BLaER1 treated with 17β-estradiol and CSF1 and Interleukin-3, amounts not matched to agents 10 nM and 100 nM (cell line): ENCODE results near the gene PRDM5.
"Not testable (repeated sequence)": the region's sequence is repeated elsewhere in the genome, so short reads cannot be mapped to it uniquely, and the experiment has no call there.

Experiments
- H3K27ac ChIP-seq, 11 experiments: shearing (Covaris generic); formaldehyde crosslinking; 2 replicates each; pipeline ENCODE4 v1.8.1; 2022
- H3K27me3 ChIP-seq, 11 experiments: shearing (Covaris generic); formaldehyde crosslinking; 2 replicates each; pipeline ENCODE4 v1.8.1; 2022
- H3K36me3 ChIP-seq, 11 experiments: shearing (Covaris generic); formaldehyde crosslinking; 2 replicates each; pipeline ENCODE4 v1.8.1; 2022
- H3K4me1 ChIP-seq, 10 experiments: shearing (Covaris generic); formaldehyde crosslinking; 2 replicates each; pipeline ENCODE4 v1.8.1; 2022
- H3K4me2 ChIP-seq, 11 experiments: shearing (Covaris generic); formaldehyde crosslinking; 2 replicates each; pipeline ENCODE4 v1.8.1; 2022
- H3K4me3 ChIP-seq, 10 experiments: shearing (Covaris generic); formaldehyde crosslinking; 2 replicates each; pipeline ENCODE4 v1.8.1; 2022
- H3K9ac ChIP-seq, 11 experiments: shearing (Covaris generic); formaldehyde crosslinking; 2 replicates each; pipeline ENCODE4 v1.8.1; 2022
- H3K9me3 ChIP-seq, 11 experiments: shearing (Covaris generic); formaldehyde crosslinking; replicated peaks in 1 of 11; 2 replicates each; pipeline ENCODE4 v1.8.1; 2022
- H4K20me1 ChIP-seq, 11 experiments: shearing (Covaris generic); formaldehyde crosslinking; 2 replicates each; pipeline ENCODE4 v1.8.1; 2022
- Cebpa-rat ChIP-seq, 11 experiments: shearing (Covaris generic); IDR thresholded peaks; 2 replicates each; pipeline ENCODE4 v1.8.1; 2022

PRDM5 gene

GRCh38 chr4:120760047-120760446 is 162.5 kb downstream of the PRDM5 start:
- Histone ChIP-seq H3K36me3 (no peaks in the 10 kb centered on the region), H3K4me3 (no peak overlapping the region), H3K9me3 (no peaks in the 10 kb centered on the region), H3K27ac (no peak overlapping the region), H3K4me2 (no peak overlapping the region), H3K9ac (no peak overlapping the region), H3K4me1 (no peaks in the 10 kb centered on the region), H4K20me1 (no peaks in the 10 kb centered on the region), H3K27me3 (no peaks in the 10 kb centered on the region)
- no peak for TF ChIP-seq Cebpa-rat (IDR thresholded peaks at IDR 0.05)

- Histone ChIP-seq H3K9me3 (peaks cover 0 to 7% (median 4%) of the 10 kb centered on the region in 11 experiments; a peak in 16 of 22 replicates), H3K4me3 (no peak overlapping the region), H3K27ac (no peak overlapping the region), H3K4me1 (no peaks in the 10 kb centered on the region), H3K27me3 (no peaks in the 10 kb centered on the region), H3K36me3 (no peaks in the 10 kb centered on the region), H4K20me1 (no peaks in the 10 kb centered on the region), H3K4me2 (no peak overlapping the region), H3K9ac (no peak overlapping the region)
- no peak for TF ChIP-seq Cebpa-rat (IDR thresholded peaks at IDR 0.05)
These were observed 166.7 kb downstream of the PRDM5 start for GRCh38 chr4:120755864-120756263.

- H3K27ac ChIP-seq, result no peak overlapping the region
- no peak overlapping the region for H3K4me2 ChIP-seq
- H3K27me3 ChIP-seq, result no peaks in the 10 kb centered on the region
- no peak overlapping the region for H3K9ac ChIP-seq
- H3K36me3 ChIP-seq, result no peaks in the 10 kb centered on the region
- no peaks in the 10 kb centered on the region for H4K20me1 ChIP-seq
- no peak overlapping the region for H3K4me3 ChIP-seq
- peaks cover 0 to 2% (median 0%) of the 10 kb centered on the region in 10 experiments; a peak in 5 of 20 replicates for H3K4me1 ChIP-seq
- no peak for TF ChIP-seq Cebpa-rat (IDR thresholded peaks at IDR 0.05)
- H3K9me3 ChIP-seq, result peaks cover 11 to 20% (median 16%) of the 10 kb centered on the region in 11 experiments
These were observed 167.9 kb downstream of the PRDM5 start for GRCh38 chr4:120754590-120754989.

- Histone ChIP-seq H3K4me2 (no peak overlapping the region), H3K36me3 (no peaks in the 10 kb centered on the region), H3K4me3 (no peak overlapping the region), H3K9me3 (peaks cover 14 to 26% (median 20%) of the 10 kb centered on the region in 11 experiments), H3K9ac (no peak overlapping the region), H3K27ac (no peak overlapping the region), H3K27me3 (no peaks in the 10 kb centered on the region), H4K20me1 (no peaks in the 10 kb centered on the region), H3K4me1 (peaks cover 0 to 8% (median 0%) of the 10 kb centered on the region in 10 experiments; a peak in 6 of 20 replicates)
- no peak for TF ChIP-seq Cebpa-rat (IDR thresholded peaks at IDR 0.05)
These were observed 168.7 kb downstream of the PRDM5 start for GRCh38 chr4:120753854-120754253.

GRCh38 chr4:120750152-120750525 is 172.4 kb downstream of the PRDM5 start:
- Histone ChIP-seq H3K4me3 (no peak overlapping the region), H3K9me3 (peaks cover 14 to 26% (median 20%) of the 10 kb centered on the region in 11 experiments), H3K9ac (no peak overlapping the region), H3K4me1 (peaks cover 0 to 8% (median 0%) of the 10 kb centered on the region in 10 experiments; a peak in 6 of 20 replicates), H3K4me2 (no peak overlapping the region), H3K27me3 (no peaks in the 10 kb centered on the region), H3K36me3 (no peaks in the 10 kb centered on the region), H4K20me1 (no peaks in the 10 kb centered on the region), H3K27ac (no peak overlapping the region)
- no peak for TF ChIP-seq Cebpa-rat (IDR thresholded peaks at IDR 0.05)

GRCh38 chr4:120749445-120750151 is 172.9 kb downstream of the PRDM5 start:
- peaks cover 14 to 26% (median 20%) of the 10 kb centered on the region in 11 experiments for H3K9me3 ChIP-seq
- H4K20me1 ChIP-seq, result no peaks in the 10 kb centered on the region
- H3K27me3 ChIP-seq, result no peaks in the 10 kb centered on the region
- no peak overlapping the region for H3K9ac ChIP-seq
- no peak for TF ChIP-seq Cebpa-rat (IDR thresholded peaks at IDR 0.05)
- H3K4me3 ChIP-seq, result no peak overlapping the region
- H3K4me1 ChIP-seq, result peaks cover 0 to 8% (median 0%) of the 10 kb centered on the region in 10 experiments; a peak in 6 of 20 replicates
- H3K27ac ChIP-seq, result no peak overlapping the region
- peak overlapping the region in 4 of 11 experiments; percentile 2 to 32 (median 24); a peak in 5 of 22 replicates for H3K4me2 ChIP-seq
- no peaks in the 10 kb centered on the region for H3K36me3 ChIP-seq

GRCh38 chr4:120741636-120742035 is 180.9 kb downstream of the PRDM5 start:
- not testable (repeated sequence) for H3K9me3 ChIP-seq, H3K9ac ChIP-seq, H3K4me3 ChIP-seq, H3K36me3 ChIP-seq, H3K4me2 ChIP-seq, H3K4me1 ChIP-seq, H3K27ac ChIP-seq, H4K20me1 ChIP-seq, H3K27me3 ChIP-seq

GRCh38 chr4:120736312-120736711 is 186.2 kb downstream of the PRDM5 start:
- H3K27ac ChIP-seq, result no peak overlapping the region
- H3K36me3 ChIP-seq, result no peaks in the 10 kb centered on the region
- no peaks in the 10 kb centered on the region for H3K4me1 ChIP-seq
- H3K27me3 ChIP-seq, result no peaks in the 10 kb centered on the region
- no peak overlapping the region for H3K4me2 ChIP-seq
- no peaks in the 10 kb centered on the region for H3K9me3 ChIP-seq
- H3K4me3 ChIP-seq, result no peak overlapping the region
- H3K9ac ChIP-seq, result no peak overlapping the region
- TF ChIP-seq Cebpa-rat (IDR thresholded peaks at IDR 0.05), result no peak
- no peaks in the 10 kb centered on the region for H4K20me1 ChIP-seq

GRCh38 chr4:120733968-120734367 is 188.6 kb downstream of the PRDM5 start:
- H3K27me3 ChIP-seq, result no peaks in the 10 kb centered on the region
- TF ChIP-seq Cebpa-rat (IDR thresholded peaks at IDR 0.05), result no peak

GRCh38 chr4:120733054-120733453 is 189.5 kb downstream of the PRDM5 start:
- Histone ChIP-seq H4K20me1 (no peaks in the 10 kb centered on the region), H3K4me2 (no peak overlapping the region), H3K4me1 (no peaks in the 10 kb centered on the region), H3K9ac (no peak overlapping the region), H3K4me3 (no peak overlapping the region), H3K36me3 (no peaks in the 10 kb centered on the region), H3K27me3 (no peaks in the 10 kb centered on the region), H3K9me3 (no peaks in the 10 kb centered on the region), H3K27ac (no peak overlapping the region)
- no peak for TF ChIP-seq Cebpa-rat (IDR thresholded peaks at IDR 0.05)

More at GRCh38 chr4:120733968-120734367, 188.6 kb downstream of the PRDM5 start:
- Histone ChIP-seq H3K27ac (no peak overlapping the region), H3K36me3 (no peaks in the 10 kb centered on the region), H3K4me2 (no peak overlapping the region), H3K9ac (no peak overlapping the region), H3K4me3 (no peak overlapping the region), H4K20me1 (no peaks in the 10 kb centered on the region), H3K4me1 (no peaks in the 10 kb centered on the region), H3K9me3 (no peaks in the 10 kb centered on the region)
